IPS-NIHi11 (cell line): ENCODE measurements around the gene DNAJB13.
"Not testable (repeated sequence)": the region's sequence is repeated elsewhere in the genome, so short reads cannot be mapped to it uniquely, and the experiment has no call there.

Source experiments
- DNase-seq: peaks from one replicate; pipeline ENCODE4 v3.0.0; 2012; ENCODE audit warnings: mixed read lengths, low spot score

DNAJB13 gene, protein sequence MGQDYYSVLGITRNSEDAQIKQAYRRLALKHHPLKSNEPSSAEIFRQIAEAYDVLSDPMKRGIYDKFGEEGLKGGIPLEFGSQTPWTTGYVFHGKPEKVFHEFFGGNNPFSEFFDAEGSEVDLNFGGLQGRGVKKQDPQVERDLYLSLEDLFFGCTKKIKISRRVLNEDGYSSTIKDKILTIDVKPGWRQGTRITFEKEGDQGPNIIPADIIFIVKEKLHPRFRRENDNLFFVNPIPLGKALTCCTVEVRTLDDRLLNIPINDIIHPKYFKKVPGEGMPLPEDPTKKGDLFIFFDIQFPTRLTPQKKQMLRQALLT

DNA sequence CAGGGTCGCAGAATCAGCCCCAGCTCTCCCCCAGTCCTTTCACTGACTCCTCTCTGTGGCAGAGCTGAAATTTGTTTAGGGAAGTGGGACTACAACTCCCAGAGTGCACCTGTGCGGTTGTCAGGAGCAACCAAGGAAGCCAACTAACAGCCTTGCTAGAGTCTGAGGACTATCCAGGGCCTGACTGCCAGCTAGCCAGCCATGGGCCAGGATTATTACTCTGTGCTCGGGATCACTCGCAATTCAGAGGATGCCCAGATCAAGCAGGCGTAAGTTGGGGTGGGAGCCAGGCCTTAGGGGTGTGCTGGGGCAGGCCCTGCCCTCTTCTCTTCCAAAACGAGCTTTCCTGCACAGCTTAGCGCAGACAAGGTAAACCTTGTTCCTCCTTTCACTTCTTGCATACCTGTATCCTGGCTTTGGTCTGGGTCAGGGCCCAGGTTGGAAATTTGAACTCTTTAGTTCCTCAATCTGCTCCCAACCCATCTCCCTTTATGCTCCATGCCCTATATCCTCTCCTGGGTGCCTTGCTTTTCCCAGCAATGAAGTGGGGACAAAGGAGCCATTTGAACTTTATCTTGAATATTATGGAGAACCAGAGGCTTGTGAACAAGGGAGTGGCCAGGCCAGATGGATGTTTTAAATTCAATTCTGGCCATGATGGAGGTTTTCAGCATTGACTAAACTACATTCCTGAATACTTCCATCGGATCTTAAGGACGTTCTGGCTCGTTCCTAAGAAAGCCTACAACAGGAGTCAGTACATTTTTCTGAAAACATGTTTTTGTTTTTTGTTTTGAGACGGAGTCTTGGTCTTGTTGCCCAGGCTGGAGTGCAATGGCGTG lies at the start of gene DNAJB13:
DNAJB13 (plus strand) TSS at position 158 of the 842 bp plus-strand sequence; CDS start at position 202, 44 bp downstream.
- DNase-seq, result peak; percentile 90

DNA sequence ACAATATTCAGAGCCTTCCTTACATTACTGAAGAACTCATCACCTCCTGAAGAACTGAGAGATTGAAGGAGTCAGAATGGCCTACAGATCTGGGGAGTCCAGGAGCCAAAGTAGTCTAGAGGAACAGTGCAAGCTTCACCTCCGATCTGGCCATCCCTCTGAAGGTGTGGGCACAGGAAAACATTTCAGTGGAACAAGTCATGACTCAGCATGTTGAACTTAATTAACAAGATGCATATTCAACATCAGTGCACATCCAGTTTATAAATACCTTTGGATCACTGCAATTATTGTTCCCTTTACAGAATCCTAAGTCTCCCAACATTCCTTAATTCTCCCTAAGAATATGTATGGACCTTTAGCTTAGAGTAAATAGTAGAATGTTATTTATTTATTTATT lies 48.5 kb upstream of the DNAJB13 start:
- no peak for DNase-seq

- DNase-seq, result peak; percentile 19
Observed at GRCh38 chr11:73907191-73907590, 43.6 kb upstream of the DNAJB13 start.

DNA sequence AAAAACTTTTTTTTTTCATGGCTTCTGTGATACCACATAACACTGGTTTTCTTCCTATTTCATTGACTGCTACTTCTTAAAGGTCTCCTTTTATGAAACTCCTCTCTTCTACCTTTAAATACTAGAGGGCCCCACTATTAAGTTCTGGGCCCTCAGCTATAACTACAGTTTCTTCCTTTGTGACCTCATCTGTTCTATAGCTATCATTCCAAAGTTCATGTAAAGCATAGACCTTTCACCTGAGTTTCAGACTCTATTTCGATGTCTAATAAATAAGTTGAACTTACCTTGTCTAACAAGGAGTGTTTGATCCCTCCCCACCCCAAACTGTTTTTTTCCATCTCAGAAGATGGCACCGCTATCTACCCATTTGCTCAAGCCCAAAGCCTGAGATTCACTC lies 38.8 kb upstream of the DNAJB13 start:
- DNase-seq, result no peak

GRCh38 chr11:73913472-73913871 lies 37.4 kb upstream of the DNAJB13 start:
- no peak for DNase-seq

DNA sequence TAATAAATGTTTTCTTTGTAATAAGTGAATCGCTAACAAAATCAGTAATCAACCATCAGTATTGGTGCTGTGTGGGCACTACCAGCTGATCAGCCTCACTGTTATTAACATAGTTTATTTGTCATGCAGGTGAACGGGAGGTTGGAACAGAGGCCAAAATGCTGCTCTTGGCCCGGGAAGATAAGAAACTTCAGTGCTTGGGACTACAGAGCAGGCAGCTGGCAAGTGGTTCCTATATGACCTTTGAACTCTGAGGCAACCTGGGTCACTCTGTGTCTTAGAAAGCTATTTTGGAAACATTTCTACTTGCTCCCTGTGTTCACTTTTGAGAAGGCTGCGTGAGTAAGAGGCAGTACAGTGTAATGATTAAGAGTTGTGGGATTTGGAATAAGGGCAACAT lies 36.5 kb upstream of the DNAJB13 start:
- DNase-seq, result no peak

DNA sequence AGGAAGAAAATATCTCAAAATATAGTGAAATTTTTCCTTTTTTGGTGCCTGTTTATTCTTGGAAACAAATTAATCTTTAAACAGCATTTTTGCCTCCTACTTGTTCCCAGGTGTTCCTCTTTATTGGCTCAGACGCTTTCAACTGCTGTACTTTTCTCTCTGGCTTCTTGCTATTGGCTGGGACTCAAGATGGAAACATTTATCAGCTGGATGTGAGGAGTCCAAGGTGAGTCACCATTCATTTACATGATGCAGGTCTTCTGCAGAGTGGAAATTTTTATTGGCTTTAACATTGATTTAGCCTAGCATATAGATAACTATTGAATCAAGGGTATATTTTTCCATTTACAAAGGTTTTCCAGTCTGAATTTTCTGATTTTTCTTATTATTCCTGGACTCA lies 34.4 kb upstream of the DNAJB13 start:
- no peak for DNase-seq

DNA sequence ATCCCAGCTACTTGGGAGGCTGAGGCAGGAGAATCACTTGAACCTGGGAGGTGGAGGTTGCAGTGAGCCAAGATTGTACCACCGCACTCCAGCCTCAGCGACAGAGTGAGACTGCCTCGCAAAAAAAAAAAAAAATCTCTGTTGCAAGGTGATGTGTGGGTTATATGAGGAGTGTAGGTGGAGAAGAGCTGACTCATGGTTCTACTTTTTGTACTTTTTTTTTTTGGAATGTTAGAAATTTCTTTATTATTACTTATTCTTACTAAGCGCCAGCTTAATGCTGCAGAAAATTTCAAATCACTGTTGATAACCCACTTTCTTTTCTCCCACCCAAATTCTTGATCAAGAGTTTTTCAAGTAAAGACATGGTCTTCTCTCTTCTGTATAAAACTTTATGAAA lies 29.6 kb upstream of the DNAJB13 start:
- DNase-seq, result no peak

- DNase-seq, result no peak
Observed at GRCh38 chr11:73929388-73929787, 21.4 kb upstream of the DNAJB13 start.

- DNase-seq, result peak; percentile 78
Observed at GRCh38 chr11:73931039-73931645, 19.7 kb upstream of the DNAJB13 start.

- no peak for DNase-seq
Observed at GRCh38 chr11:73931951-73932350, 18.9 kb upstream of the DNAJB13 start.

DNA sequence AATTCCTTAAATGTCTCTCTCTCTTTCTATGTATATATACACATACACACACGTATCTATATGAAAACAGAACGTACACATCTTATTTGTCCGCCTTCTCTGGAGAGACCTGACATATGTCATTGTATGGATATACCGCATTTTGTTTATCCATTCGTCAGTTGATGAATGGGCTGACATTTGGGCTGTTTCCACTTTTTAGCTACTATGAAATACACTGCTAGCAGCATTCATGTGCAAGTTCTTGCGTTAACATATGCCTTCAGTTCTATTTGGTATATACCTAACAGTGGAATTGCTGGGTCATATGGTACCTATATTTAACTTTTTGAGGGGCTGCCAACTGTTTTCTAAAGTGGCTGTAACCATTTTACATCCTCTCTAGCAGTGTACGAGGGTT lies 18.0 kb upstream of the DNAJB13 start:
- DNase-seq, result no peak

- not testable (repeated sequence) for DNase-seq
Observed at GRCh38 chr11:73936047-73936446, 14.8 kb upstream of the DNAJB13 start.

GRCh38 chr11:73939096-73939495 lies 11.7 kb upstream of the DNAJB13 start:
- DNase-seq, result no peak

- DNase-seq, result no peak
Observed at GRCh38 chr11:73940801-73941570, 9.8 kb upstream of the DNAJB13 start.

GRCh38 chr11:73942010-73942409 lies 8.8 kb upstream of the DNAJB13 start:
- DNase-seq, result no peak

GRCh38 chr11:73944085-73944484 lies 6.7 kb upstream of the DNAJB13 start:
- DNase-seq, result no peak

DNA sequence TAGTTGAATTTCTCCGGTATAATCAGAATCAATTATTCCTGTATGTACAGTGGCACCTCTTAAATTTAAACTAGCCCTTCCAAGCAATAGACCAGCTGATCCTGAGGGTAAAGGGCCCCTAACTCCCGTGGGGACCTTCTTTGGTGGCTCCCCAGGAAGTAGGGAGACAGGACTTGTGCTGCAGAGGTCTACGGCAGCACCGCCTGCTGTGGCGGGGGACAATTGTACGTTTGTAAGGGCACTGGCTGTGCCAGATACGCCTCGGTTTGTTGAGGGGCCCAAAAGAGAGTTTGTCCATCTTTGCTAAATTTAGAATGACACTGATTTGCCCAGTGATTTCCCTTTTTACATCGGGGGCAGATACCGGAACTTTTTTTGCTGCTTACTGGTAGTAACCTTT lies 5.9 kb upstream of the DNAJB13 start:
- no peak for DNase-seq

DNA sequence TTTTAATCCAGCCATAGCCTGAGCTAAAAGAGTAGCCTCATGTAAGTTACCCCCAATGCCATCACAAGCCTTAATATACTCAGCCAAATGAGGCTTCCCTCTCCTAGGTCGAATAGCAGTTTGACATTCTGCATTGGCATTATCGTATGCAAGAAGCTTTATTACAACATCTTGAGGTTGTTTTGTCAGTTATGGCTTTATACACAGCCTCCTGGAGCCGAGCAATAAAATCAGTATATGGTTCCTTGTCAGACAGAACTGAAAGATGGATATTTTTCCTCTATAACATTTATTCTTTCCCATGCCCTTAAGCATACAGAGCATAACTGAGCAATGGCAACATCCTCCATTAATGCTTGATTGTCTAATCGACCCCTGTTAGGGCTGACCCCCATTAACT lies 5.4 kb upstream of the DNAJB13 start:
- no peak for DNase-seq

- DNase-seq, result no peak
Observed at GRCh38 chr11:73946798-73947458, 3.9 kb upstream of the DNAJB13 start.

DNA sequence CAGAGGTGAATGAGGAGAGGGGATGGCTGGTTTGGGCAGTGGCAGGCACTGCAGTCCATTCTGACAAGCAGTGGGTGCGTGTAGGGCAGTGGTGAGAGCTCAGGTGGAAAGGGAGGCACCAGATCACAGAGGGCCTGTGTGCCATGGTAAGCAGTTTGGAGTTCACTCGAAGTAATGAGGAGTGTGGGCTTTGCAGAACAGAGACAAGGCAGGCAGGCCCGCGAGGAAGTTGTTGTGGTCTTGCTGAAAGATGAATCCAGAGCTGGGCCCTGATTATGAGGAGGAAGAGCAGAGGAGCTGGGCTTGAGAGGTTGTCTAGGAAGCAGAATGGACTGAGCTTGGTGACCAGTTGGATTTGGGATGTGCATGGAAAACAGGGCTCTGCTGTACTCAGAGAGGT lies 1.6 kb upstream of the DNAJB13 start:
- DNase-seq, result no peak

- DNase-seq, result no peak
Observed at GRCh38 chr11:73949912-73950311, 914 bp upstream of the DNAJB13 start.
